Upper lobe of left lung (tissue), 6 donors: ENCODE results near the gene TBC1D1. TPM values are rescaled to one million over a fixed set of nuclear protein-coding genes. Genes with fewer than 3 reads are reported as not detected.
"Not testable (repeated sequence)": the region's sequence is repeated elsewhere in the genome, so short reads cannot be mapped to it uniquely, and the experiment has no call there.

Experiments
- ATAC-seq, 2 donors: fragments of 200-7000 bp; cut with Tn5 transposase; one replicate each; pipeline ENCODE4 v1.9.1; 2022; ENCODE audit warnings: mild to moderate bottlenecking in 2 of 2, moderate library complexity in 2 of 2; ENCODE audit not compliant: low FRiP score in 2 of 2
- DNase-seq, 2 donors: peaks; one replicate each; pipeline ENCODE4 v3.0.0-alpha.2; 2019 to 2020
- H3K27ac ChIP-seq, 4 donors: fragments of 200-600 bp; sonication (generic); one replicate each; pipeline ENCODE4 v1.5.1; 2016 to 2019
- H3K27me3 ChIP-seq, 4 donors: fragments of 200-600 bp; sonication (generic); one replicate each; pipeline ENCODE4 v1.5.1; 2017 to 2019
- H3K36me3 ChIP-seq, 4 donors: fragments of 200-600 bp; sonication (generic); one replicate each; pipeline ENCODE4 v1.5.1; 2016 to 2019
- H3K4me1 ChIP-seq, 4 donors: fragments of 200-600 bp; sonication (generic); one replicate each; pipeline ENCODE4 v1.5.1; 2018 to 2019
- H3K4me3 ChIP-seq, 4 donors: fragments of 200-600 bp; sonication (generic); one replicate each; pipeline ENCODE4 v1.5.1; 2017 to 2019; ENCODE audit warnings: mild to moderate bottlenecking in 2 of 4, moderate library complexity in 1 of 4
- H3K9me3 ChIP-seq, 4 donors: fragments of 200-600 bp; sonication (generic); one replicate each; pipeline ENCODE4 v1.5.1; 2018 to 2019
- EP300 ChIP-seq, 4 donors: sonication (generic); formaldehyde crosslinking; IDR thresholded peaks; one replicate each; pipeline ENCODE4 v1.5.1; 2017; ENCODE audit warnings: antibody characterized with exemption in 4 of 4, control low read depth in 2 of 4
- POLR2A ChIP-seq, 4 donors: fragments of 450-650 bp; IDR thresholded peaks; one replicate each; pipeline ENCODE4 v1.5.1; 2016 to 2017; ENCODE audit warnings: antibody characterized with exemption in 4 of 4, mild to moderate bottlenecking in 2 of 4
- POLR2AphosphoS5 ChIP-seq, 2 donors: sonication (generic); formaldehyde crosslinking; IDR thresholded peaks; one replicate each; pipeline ENCODE4 v1.5.1; 2017; ENCODE audit warnings: antibody characterized with exemption in 2 of 2
- WGBS, 2 donors: methylation state at CpG; one replicate each; pipeline ENCODE4 v1.1.5; 2017 to 2018; 5-methylcytosine and 5-hydroxymethylcytosine counted together
- total RNA-seq, 6 donors: library from RNA; depleted of rRNA in 4 of 6; stranded (reverse); fragments of >200 nt in 4 of 6; gene quantifications; one replicate each; pipeline versions ENCODE4 v1.1.0 to v1.2.1, GENCODE V29; 2016 to 2021
- TF ChIP-seq, protein P1 (sequence below), 6 experiments: fragments of 450-650 bp in 4 of 6; fragments of 200-600 bp in 2 of 6; sonication (generic) in 2 of 6; IDR thresholded peaks; one replicate each; pipeline ENCODE4 v1.5.1; 2016 to 2019; ENCODE audit warnings: antibody characterized with exemption in 6 of 6
- donor health status: DM: no; HTN: no; CAD: no; lungs with moderate emphysema.
- donor health status: DM: no; HTN: yes; CAD: no; lungs with severe emphysema.

The TBC1D1 gene
- total RNA-seq, 6 donors from 2014 or later: 45.1 to 68.1 (median 58.0) TPM

DNA sequence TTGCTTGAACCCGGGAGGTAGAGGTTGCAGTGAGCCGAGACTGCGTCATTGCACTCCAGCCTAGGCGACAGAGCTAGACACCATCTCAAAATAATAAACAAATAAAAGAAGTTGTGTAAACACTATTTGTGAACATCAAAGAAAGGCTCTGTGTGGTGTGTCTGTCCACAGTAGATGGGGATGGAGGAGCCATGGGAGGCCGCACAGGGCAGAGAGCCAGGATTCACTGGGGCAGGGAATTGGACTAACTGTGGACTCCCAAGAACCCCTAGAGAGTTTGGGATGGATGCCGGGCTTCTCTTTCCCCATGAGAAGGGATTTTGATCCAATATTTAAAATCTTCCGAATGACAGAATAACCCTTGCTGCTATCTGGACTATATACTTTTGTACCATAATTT lies 26.5 kb downstream of the TBC1D1 start:
- no peak overlapping the region for H3K27ac ChIP-seq
- TF ChIP-seq POLR2A (IDR thresholded peaks at IDR 0.05) (no peak), EP300 (IDR thresholded peaks at IDR 0.05) (no peak), POLR2AphosphoS5 (IDR thresholded peaks at IDR 0.05) (no peak)
- TF ChIP-seq, protein P1, sequence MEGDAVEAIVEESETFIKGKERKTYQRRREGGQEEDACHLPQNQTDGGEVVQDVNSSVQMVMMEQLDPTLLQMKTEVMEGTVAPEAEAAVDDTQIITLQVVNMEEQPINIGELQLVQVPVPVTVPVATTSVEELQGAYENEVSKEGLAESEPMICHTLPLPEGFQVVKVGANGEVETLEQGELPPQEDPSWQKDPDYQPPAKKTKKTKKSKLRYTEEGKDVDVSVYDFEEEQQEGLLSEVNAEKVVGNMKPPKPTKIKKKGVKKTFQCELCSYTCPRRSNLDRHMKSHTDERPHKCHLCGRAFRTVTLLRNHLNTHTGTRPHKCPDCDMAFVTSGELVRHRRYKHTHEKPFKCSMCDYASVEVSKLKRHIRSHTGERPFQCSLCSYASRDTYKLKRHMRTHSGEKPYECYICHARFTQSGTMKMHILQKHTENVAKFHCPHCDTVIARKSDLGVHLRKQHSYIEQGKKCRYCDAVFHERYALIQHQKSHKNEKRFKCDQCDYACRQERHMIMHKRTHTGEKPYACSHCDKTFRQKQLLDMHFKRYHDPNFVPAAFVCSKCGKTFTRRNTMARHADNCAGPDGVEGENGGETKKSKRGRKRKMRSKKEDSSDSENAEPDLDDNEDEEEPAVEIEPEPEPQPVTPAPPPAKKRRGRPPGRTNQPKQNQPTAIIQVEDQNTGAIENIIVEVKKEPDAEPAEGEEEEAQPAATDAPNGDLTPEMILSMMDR (IDR thresholded peaks at IDR 0.05): no peak
- WGBS, 2 donors: 88% methylated on average over 7 of the region's 7 CpGs
- no peak overlapping the region for H3K4me3 ChIP-seq
- ATAC-seq (no peak), DNase-seq (no peak)
- H3K4me1 ChIP-seq: no peaks in the 10 kb centered on the region
- H3K36me3 ChIP-seq: no peaks in the 10 kb centered on the region
- no peaks in the 10 kb centered on the region for H3K27me3 ChIP-seq
- H3K9me3 ChIP-seq: no peaks in the 10 kb centered on the region

DNA sequence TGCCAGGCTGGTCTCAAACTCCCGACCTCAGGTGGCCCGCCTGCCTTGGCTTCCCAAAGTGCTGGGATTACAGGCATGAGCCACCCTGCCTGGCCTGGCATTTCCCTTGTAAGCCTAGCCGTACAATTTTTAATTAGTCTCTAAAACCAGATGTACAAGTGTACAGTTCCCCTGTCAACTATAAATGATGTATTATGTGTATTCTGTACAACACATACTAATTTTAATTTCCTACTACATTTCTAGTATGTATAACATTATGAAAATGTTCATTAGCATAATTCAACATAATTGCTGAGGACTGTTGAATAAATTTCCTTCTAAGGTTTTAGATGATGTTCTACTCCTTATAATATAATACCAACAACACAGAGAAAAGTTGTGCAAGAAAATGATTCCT lies 27.8 kb downstream of the TBC1D1 start:
- WGBS, 2 donors: 85 to 89% methylated on average over 3 of the region's 3 CpGs
- no peak for TF ChIP-seq POLR2A (IDR thresholded peaks at IDR 0.05)
- TF ChIP-seq, protein P1 (IDR thresholded peaks at IDR 0.05): no peak
- TF ChIP-seq POLR2AphosphoS5 (IDR thresholded peaks at IDR 0.05): no peak
- no peak for TF ChIP-seq EP300 (IDR thresholded peaks at IDR 0.05)

DNA sequence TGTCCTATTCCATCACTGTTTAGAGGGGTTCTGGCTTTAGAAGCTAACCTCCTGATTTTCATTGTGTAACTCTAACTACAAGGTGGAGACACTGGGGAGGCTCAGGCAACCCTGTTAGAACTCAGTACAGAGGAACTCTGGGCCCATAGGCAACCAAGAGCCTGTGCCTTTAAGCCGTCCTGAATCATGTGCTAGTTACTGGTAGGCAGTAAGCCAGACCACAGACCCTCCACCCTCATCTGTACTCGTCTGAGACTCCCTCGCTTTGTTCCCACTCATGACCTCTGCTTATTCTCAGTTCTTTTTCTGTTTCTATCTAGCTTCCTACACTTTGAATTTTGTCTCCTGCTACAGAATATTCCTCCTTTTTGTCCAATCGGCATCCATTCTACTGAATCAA lies 31.4 kb downstream of the TBC1D1 start:
- WGBS, 2 donors: 63 to 74% methylated on average over 4 of the region's 4 CpGs

More for the DNA sequence above, 27.8 kb downstream of the TBC1D1 start:
- ATAC-seq (no peak), DNase-seq (no peak)
- Histone ChIP-seq H3K27ac (no peak overlapping the region), H3K27me3 (no peaks in the 10 kb centered on the region), H3K9me3 (no peaks in the 10 kb centered on the region), H3K4me3 (no peak overlapping the region), H3K4me1 (no peaks in the 10 kb centered on the region), H3K36me3 (no peaks in the 10 kb centered on the region)

DNA sequence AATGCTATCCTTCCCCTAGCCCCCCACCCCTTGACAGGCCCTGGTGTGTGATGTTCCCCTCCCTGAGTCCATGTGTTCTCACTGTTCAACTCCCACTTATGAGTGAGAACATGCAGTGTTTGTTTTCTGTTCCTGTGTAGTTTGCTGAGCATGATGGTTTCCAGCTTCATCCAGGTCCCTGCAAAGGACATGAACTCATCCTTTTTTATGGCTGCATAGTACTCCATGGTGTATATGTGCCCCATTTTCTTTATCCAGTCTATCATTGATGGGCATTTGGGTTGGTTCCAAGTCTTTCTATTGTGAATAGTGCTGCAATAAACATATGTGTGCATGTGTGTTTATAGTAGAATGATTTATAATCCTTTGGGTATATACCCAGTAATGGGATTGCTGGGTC lies 32.2 kb downstream of the TBC1D1 start:
- H3K4me3 ChIP-seq, H3K4me1 ChIP-seq, H3K36me3 ChIP-seq, ATAC-seq, H3K9me3 ChIP-seq, DNase-seq, H3K27ac ChIP-seq, H3K27me3 ChIP-seq: not testable (repeated sequence)

More for the DNA sequence above, 31.4 kb downstream of the TBC1D1 start:
- Histone ChIP-seq H3K9me3 (no peaks in the 10 kb centered on the region), H3K4me1 (no peaks in the 10 kb centered on the region), H3K36me3 (no peaks in the 10 kb centered on the region), H3K27me3 (no peaks in the 10 kb centered on the region), H3K4me3 (no peak overlapping the region), H3K27ac (no peak overlapping the region)
- ATAC-seq: peak in 1 of 2 donors; percentile 96
- TF ChIP-seq POLR2AphosphoS5 (IDR thresholded peaks at IDR 0.05) (no peak), EP300 (IDR thresholded peaks at IDR 0.05) (no peak), POLR2A (IDR thresholded peaks at IDR 0.05) (no peak)
- TF ChIP-seq, protein P1 (IDR thresholded peaks at IDR 0.05): no peak
- no peak for DNase-seq

DNA sequence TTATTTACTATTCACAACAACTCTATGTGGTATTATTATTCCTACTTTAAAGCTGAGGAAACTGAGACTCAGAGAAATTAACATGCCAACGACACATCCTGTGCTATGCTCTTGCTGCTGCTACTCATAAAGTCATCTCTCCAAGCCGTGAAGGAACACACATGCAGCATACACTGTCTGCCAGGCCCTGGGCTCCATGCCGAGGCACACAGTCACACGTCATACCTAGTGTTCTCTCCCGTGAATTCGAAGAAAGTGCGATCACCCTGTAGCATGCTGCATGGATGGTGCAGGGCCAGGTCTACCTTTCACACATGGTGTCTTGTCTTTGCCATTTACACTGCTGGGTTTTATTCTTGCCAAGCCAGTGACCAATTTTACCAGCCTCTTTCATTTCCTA lies 34.1 kb downstream of the TBC1D1 start:
- no peaks in the 10 kb centered on the region for H3K27me3 ChIP-seq
- H3K27ac ChIP-seq: no peak overlapping the region
- no peak overlapping the region for H3K4me3 ChIP-seq
- no peaks in the 10 kb centered on the region for H3K9me3 ChIP-seq
- ATAC-seq: no peak
- TF ChIP-seq, protein P1 (IDR thresholded peaks at IDR 0.05): no peak
- TF ChIP-seq POLR2AphosphoS5 (IDR thresholded peaks at IDR 0.05) (no peak), POLR2A (IDR thresholded peaks at IDR 0.05) (no peak), EP300 (IDR thresholded peaks at IDR 0.05) (no peak)
- H3K4me1 ChIP-seq: peaks cover 0 to 8% (median 2%) of the 10 kb centered on the region in 4 donors
- 84 to 92% methylated on average over 7 of the region's 7 CpGs for WGBS, 2 donors
- DNase-seq: no peak
- no peaks in the 10 kb centered on the region for H3K36me3 ChIP-seq
